Colonic mucosa (tissue), 4 donors: ENCODE measurements around the gene MCC. TPM values are rescaled to one million over a fixed set of nuclear protein-coding genes. Genes with fewer than 3 reads are reported as not detected.

Source experiments
- DNase-seq: peaks from one replicate; pipeline ENCODE4 v3.0.0-alpha.2; 2020
- H3K27ac ChIP-seq: fragments of 200-600 bp; one replicate; pipeline ENCODE4 v1.8.0; 2021
- H3K27me3 ChIP-seq: fragments of 200-600 bp; one replicate; pipeline ENCODE4 v1.8.0; 2021
- H3K36me3 ChIP-seq: fragments of 200-600 bp; one replicate; pipeline ENCODE4 v1.8.0; 2021
- H3K4me1 ChIP-seq: fragments of 200-600 bp; one replicate; pipeline ENCODE4 v1.8.0; 2021; ENCODE audit warnings: mild to moderate bottlenecking
- H3K4me3 ChIP-seq: fragments of 200-600 bp; one replicate; pipeline ENCODE4 v1.8.0; 2021
- H3K9ac ChIP-seq, 2 donors: one replicate each; pipeline ENCODE4 v1.7.0; 2013; ENCODE audit warnings: control low read depth in 2 of 2, low read depth in 2 of 2, low read length in 2 of 2
- H3K9me3 ChIP-seq: fragments of 200-600 bp; one replicate; pipeline ENCODE4 v1.8.0; 2021
- intact Hi-C: fragments of 100-400 bp; cut with DNase I; formaldehyde crosslinking; loops from one replicate; pipeline ENCODE4 v1.14.1; 2022
- total RNA-seq, 2 donors: library from RNA; stranded (reverse); fragmentation: NEBNext Ultra II Directional in 1 of 2; extraction: Animal tissue kit (Norgen Biotek cat#: 25700) in 1 of 2; gene quantifications; one replicate each; pipeline ENCODE4 v1.2.1, GENCODE V29; 2021
- TF ChIP-seq, protein P1 (sequence below): fragments of 200-600 bp; IDR thresholded peaks from one replicate; pipeline ENCODE4 v1.8.0; 2022; ENCODE audit warnings: antibody characterized with exemption, mild to moderate bottlenecking
- donor health status: healthy.
- donor health status: DM: no; HTN: no; CAD: no.
- donor health status: DM: no; HTN: no; CAD: no.

Gene MCC
- total RNA-seq, 2 donors from 2014 or later, result 1.9 to 3.1 TPM

DNA sequence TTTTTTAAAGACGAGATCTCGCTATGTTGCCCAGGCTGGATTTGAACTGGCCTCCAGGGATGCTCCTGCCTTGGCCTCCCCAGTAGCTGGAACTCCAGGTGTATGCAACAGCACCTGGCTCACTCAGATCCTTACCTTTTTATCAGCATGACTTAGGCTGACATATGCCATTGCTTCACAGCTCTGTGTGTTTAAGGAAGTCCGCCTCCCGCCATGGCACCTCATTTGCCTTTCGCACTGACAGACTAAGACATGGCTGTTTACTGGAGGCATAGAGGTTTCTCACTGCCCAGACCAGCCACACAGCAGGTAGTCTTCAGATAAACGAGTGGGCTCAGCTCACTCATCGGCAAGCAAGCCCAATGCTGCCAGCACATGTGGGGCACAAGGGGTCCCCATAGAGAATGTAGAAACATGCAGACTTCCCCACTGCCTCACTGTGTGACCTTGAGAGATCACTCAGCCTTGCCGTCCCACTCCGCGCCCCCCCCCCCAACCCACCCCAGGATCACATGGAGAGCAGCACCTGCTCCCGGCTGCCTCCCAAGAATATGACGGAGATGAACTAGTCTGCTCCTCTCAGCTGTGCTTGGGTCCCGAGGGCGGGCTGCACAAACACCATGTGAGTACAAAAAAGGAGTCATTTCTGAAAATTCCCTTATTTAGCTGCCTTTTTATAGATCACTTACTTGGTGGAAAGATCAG is 448.9 kb downstream of the MCC start:
- no peaks in the 10 kb centered on the region for H3K36me3 ChIP-seq
- intact Hi-C loops, result no loop called here
- H3K27me3 ChIP-seq, result no peaks in the 10 kb centered on the region
- no peak for DNase-seq
- no peak overlapping the region for H3K4me3 ChIP-seq
- H3K27ac ChIP-seq, result no peak overlapping the region
- H3K4me1 ChIP-seq, result no peaks in the 10 kb centered on the region
- H3K9me3 ChIP-seq, result no peaks in the 10 kb centered on the region
- H3K9ac ChIP-seq, result no peak overlapping the region
- TF ChIP-seq, protein P1, sequence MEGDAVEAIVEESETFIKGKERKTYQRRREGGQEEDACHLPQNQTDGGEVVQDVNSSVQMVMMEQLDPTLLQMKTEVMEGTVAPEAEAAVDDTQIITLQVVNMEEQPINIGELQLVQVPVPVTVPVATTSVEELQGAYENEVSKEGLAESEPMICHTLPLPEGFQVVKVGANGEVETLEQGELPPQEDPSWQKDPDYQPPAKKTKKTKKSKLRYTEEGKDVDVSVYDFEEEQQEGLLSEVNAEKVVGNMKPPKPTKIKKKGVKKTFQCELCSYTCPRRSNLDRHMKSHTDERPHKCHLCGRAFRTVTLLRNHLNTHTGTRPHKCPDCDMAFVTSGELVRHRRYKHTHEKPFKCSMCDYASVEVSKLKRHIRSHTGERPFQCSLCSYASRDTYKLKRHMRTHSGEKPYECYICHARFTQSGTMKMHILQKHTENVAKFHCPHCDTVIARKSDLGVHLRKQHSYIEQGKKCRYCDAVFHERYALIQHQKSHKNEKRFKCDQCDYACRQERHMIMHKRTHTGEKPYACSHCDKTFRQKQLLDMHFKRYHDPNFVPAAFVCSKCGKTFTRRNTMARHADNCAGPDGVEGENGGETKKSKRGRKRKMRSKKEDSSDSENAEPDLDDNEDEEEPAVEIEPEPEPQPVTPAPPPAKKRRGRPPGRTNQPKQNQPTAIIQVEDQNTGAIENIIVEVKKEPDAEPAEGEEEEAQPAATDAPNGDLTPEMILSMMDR, result no peak

- H3K4me1 ChIP-seq, result no peaks in the 10 kb centered on the region
- no peak overlapping the region for H3K9ac ChIP-seq
- DNase-seq, result no peak
- intact Hi-C loops, result no loop called here
- H3K9me3 ChIP-seq, result no peaks in the 10 kb centered on the region
- no peak overlapping the region for H3K4me3 ChIP-seq
- H3K27me3 ChIP-seq, result no peaks in the 10 kb centered on the region
- H3K36me3 ChIP-seq, result no peaks in the 10 kb centered on the region
- H3K27ac ChIP-seq, result no peak overlapping the region
- TF ChIP-seq, protein P1, result no peak
These were observed 449.5 kb downstream of the MCC start for GRCh38 chr5:113038714-113039113.

GRCh38 chr5:113038136-113038535 is 450.1 kb downstream of the MCC start:
- intact Hi-C loops, result no loop called here
- TF ChIP-seq, protein P1, result no peak
- Histone ChIP-seq H3K27me3 (no peaks in the 10 kb centered on the region), H3K27ac (no peak overlapping the region), H3K36me3 (no peaks in the 10 kb centered on the region), H3K9ac (no peak overlapping the region), H3K4me3 (no peak overlapping the region), H3K9me3 (no peaks in the 10 kb centered on the region), H3K4me1 (no peaks in the 10 kb centered on the region)
- no peak for DNase-seq

GRCh38 chr5:113036826-113037225 is 451.4 kb downstream of the MCC start:
- intact Hi-C loops, result no loop called here
- no peak for DNase-seq
- Histone ChIP-seq H3K36me3 (no peaks in the 10 kb centered on the region), H3K27me3 (no peaks in the 10 kb centered on the region), H3K9me3 (no peaks in the 10 kb centered on the region), H3K4me1 (no peaks in the 10 kb centered on the region), H3K9ac (no peak overlapping the region), H3K4me3 (no peak overlapping the region), H3K27ac (no peak overlapping the region)
- TF ChIP-seq, protein P1, result no peak

GRCh38 chr5:113036321-113036720 is 451.9 kb downstream of the MCC start:
- H3K36me3 ChIP-seq, result no peaks in the 10 kb centered on the region
- H3K27ac ChIP-seq, result no peak overlapping the region
- intact Hi-C loops, result no loop called here

More at GRCh38 chr5:113036321-113036720, 451.9 kb downstream of the MCC start:
- Histone ChIP-seq H3K4me3 (no peak overlapping the region), H3K4me1 (no peaks in the 10 kb centered on the region), H3K9ac (no peak overlapping the region), H3K9me3 (no peaks in the 10 kb centered on the region), H3K27me3 (no peaks in the 10 kb centered on the region)
- TF ChIP-seq, protein P1, result no peak
- no peak for DNase-seq
